Spleen (tissue), 11 donors: Measurements from ENCODE around the gene ZNF467. TPM values are rescaled to one million over a fixed set of nuclear protein-coding genes. Genes with fewer than 3 reads are reported as not detected.

Experiments used
- DNase-seq: peaks from one replicate; pipeline ENCODE4 v3.0.0-alpha.2; 2020
- H3K27ac ChIP-seq, 8 donors: fragments of 200-600 bp; sonication (generic) in 7 of 8; 1 replicate in 4 of 8; 2 replicates in 4 of 8; pipeline versions ENCODE4 v1.5.0 to v1.8.0; 2016 to 2021; ENCODE audit warnings: inconsistent platforms in 4 of 8, mild to moderate bottlenecking in 4 of 8, moderate library complexity in 1 of 8
- H3K27me3 ChIP-seq, 7 donors: fragments of 200-600 bp; sonication (generic) in 6 of 7; replicated peaks in 1 of 7; 1 replicate in 4 of 7; 2 replicates in 3 of 7; pipeline versions ENCODE4 v1.5.0 to v1.8.0; 2016 to 2021; ENCODE audit warnings: inconsistent platforms in 3 of 7, mild to moderate bottlenecking in 1 of 7
- H3K36me3 ChIP-seq, 6 donors: fragments of 200-600 bp; sonication (generic) in 5 of 6; 1 replicate in 4 of 6; 2 replicates in 2 of 6; pipeline versions ENCODE4 v1.5.0 to v1.8.0; 2016 to 2021; ENCODE audit warnings: inconsistent platforms in 2 of 6
- H3K4me1 ChIP-seq, 6 donors: fragments of 200-600 bp; sonication (generic) in 5 of 6; 1 replicate in 3 of 6; 2 replicates in 3 of 6; pipeline versions ENCODE4 v1.5.0 to v1.8.0; 2016 to 2021; ENCODE audit warnings: inconsistent platforms in 3 of 6
- H3K4me3 ChIP-seq, 8 donors: fragments of 200-600 bp; sonication (generic) in 7 of 8; 1 replicate in 4 of 8; 2 replicates in 4 of 8; pipeline versions ENCODE4 v1.5.0 to v1.8.0; 2016 to 2021; ENCODE audit warnings: inconsistent platforms in 4 of 8, mild to moderate bottlenecking in 4 of 8, moderate library complexity in 2 of 8
- H3K9me3 ChIP-seq, 8 donors: fragments of 200-600 bp; sonication (generic) in 7 of 8; 1 replicate in 4 of 8; 2 replicates in 4 of 8; pipeline versions ENCODE4 v1.5.0 to v1.8.0; 2016 to 2021; ENCODE audit warnings: inconsistent platforms in 4 of 8
- CTCF ChIP-seq, 11 experiments: fragments of 200-600 bp in 7 of 11; fragments of 450-650 bp in 4 of 11; sonication (generic) in 4 of 11; IDR thresholded peaks in 8 of 11; conservative IDR thresholded peaks in 3 of 11; 1 replicate in 7 of 11; 2 replicates in 4 of 11; pipeline versions ENCODE4 v1.4.0 to v1.8.0; 2016 to 2021; ENCODE audit warnings: antibody characterized with exemption in 11 of 11, inconsistent platforms in 4 of 11, mild to moderate bottlenecking in 1 of 11
- POLR2A ChIP-seq, 3 donors: fragments of 450-650 bp; IDR thresholded peaks; one replicate each; pipeline ENCODE4 v1.5.1; 2017; ENCODE audit warnings: antibody characterized with exemption in 3 of 3, mild to moderate bottlenecking in 1 of 3
- POLR2AphosphoS5 ChIP-seq, 3 donors: sonication (generic); formaldehyde crosslinking; IDR thresholded peaks; one replicate each; pipeline ENCODE4 v1.5.1; 2017; ENCODE audit warnings: antibody characterized with exemption in 3 of 3
- WGBS, 5 donors: extraction: QIAGEN DNeasy Blood & Tissue Kit in 3 of 5; methylation state at CpG; one replicate each; pipeline versions ENCODE4 v1.1.5 to v1.1.7; 2013 to 2018; 5-methylcytosine and 5-hydroxymethylcytosine counted together
- intact Hi-C: fragments of 100-400 bp; cut with DNase I; formaldehyde crosslinking; loops from one replicate; pipeline ENCODE4 v1.15.0; 2023; ENCODE audit warnings: low total_unique reads
- polyA plus RNA-seq, 3 donors: library from polyadenylated mRNA; stranded (reverse); fragments of 200-250 nt; gene quantifications; one replicate each; pipeline ENCODE4 v1.2.1, GENCODE V29; 2013
- total RNA-seq, 7 donors: library from RNA; depleted of rRNA in 3 of 7; stranded (reverse); fragments of >200 nt in 3 of 7; fragmentation: NEBNext Ultra II Directional in 4 of 7; extraction: Animal tissue kit (Norgen Biotek cat#: 25700) in 4 of 7; gene quantifications; one replicate each; pipeline versions ENCODE4 v1.1.0 to v1.2.1, GENCODE V29; 2016 to 2021
- donor health status: healthy with polysubstance abuse.
- donor health status: DM: no; HTN: no; CAD: no; lungs with moderate emphysema.
- donor health status: DM: no; HTN: no; CAD: no.
- donor health status: Bipolar disorder and iron deficiency.
- donor health status: healthy.
- donor health status: DM: no; HTN: no; CAD: no.
- donor health status: DM: yes; HTN: yes; CAD: no.

The ZNF467 gene
- total and polyA plus RNA-seq, 10 donors, result 6.0 to 48.5 (median 31.3) TPM

GRCh38 chr7:149808311-149808710, 34.9 kb upstream of the ZNF467 start:
- Histone ChIP-seq H3K4me1 (no peaks in the 10 kb centered on the region), H3K4me3 (no peak overlapping the region), H3K27me3 (peaks cover 0 to 17% (median 0%) of the 10 kb centered on the region in 7 donors), H3K27ac (no peak overlapping the region), H3K36me3 (no peaks in the 10 kb centered on the region), H3K9me3 (no peaks in the 10 kb centered on the region)
- 82 to 95% (median 87%) methylated on average over 3 to 10 of the region's 10 CpGs for WGBS, 5 donors
- no peak for DNase-seq
- TF ChIP-seq CTCF (IDR thresholded peaks at IDR 0.05 in 8 of 11, conservative IDR thresholded peaks at IDR 0.05 in 3 of 11), result no peak
- no peak for TF ChIP-seq POLR2A (IDR thresholded peaks at IDR 0.05)
- no peak for TF ChIP-seq POLR2AphosphoS5 (IDR thresholded peaks at IDR 0.05)
- intact Hi-C loops, result no loop called here

- 75 to 83% (median 75%) methylated on average over 11 to 16 of the region's 16 CpGs for WGBS, 5 donors
- H3K27me3 ChIP-seq, result peaks cover 0 to 17% (median 0%) of the 10 kb centered on the region in 7 donors
- intact Hi-C loops, result no loop called here
- TF ChIP-seq CTCF (IDR thresholded peaks at IDR 0.05 in 8 of 11, conservative IDR thresholded peaks at IDR 0.05 in 3 of 11) (no peak), POLR2AphosphoS5 (IDR thresholded peaks at IDR 0.05) (no peak), POLR2A (IDR thresholded peaks at IDR 0.05) (no peak)
- no peak overlapping the region for H3K27ac ChIP-seq
- no peak for DNase-seq
- no peaks in the 10 kb centered on the region for H3K36me3 ChIP-seq
- no peaks in the 10 kb centered on the region for H3K4me1 ChIP-seq
- H3K4me3 ChIP-seq, result no peak overlapping the region
- H3K9me3 ChIP-seq, result no peaks in the 10 kb centered on the region
Observed at GRCh38 chr7:149806726-149807125, 33.3 kb upstream of the ZNF467 start.

GRCh38 chr7:149804106-149804505, 30.7 kb upstream of the ZNF467 start:
- Histone ChIP-seq H3K4me3 (no peak overlapping the region), H3K36me3 (no peaks in the 10 kb centered on the region), H3K9me3 (no peaks in the 10 kb centered on the region), H3K27me3 (peaks cover 0 to 17% (median 0%) of the 10 kb centered on the region in 7 donors), H3K4me1 (no peaks in the 10 kb centered on the region), H3K27ac (no peak overlapping the region)
- 85 to 88% (median 87%) methylated on average over 9 of the region's 9 CpGs for WGBS, 5 donors
- DNase-seq, result no peak
- TF ChIP-seq POLR2A (IDR thresholded peaks at IDR 0.05) (no peak), CTCF (IDR thresholded peaks at IDR 0.05 in 8 of 11, conservative IDR thresholded peaks at IDR 0.05 in 3 of 11) (no peak), POLR2AphosphoS5 (IDR thresholded peaks at IDR 0.05) (no peak)
- intact Hi-C loops, result no loop called here

GRCh38 chr7:149803551-149804074, 30.2 kb upstream of the ZNF467 start:
- no peaks in the 10 kb centered on the region for H3K36me3 ChIP-seq
- H3K27me3 ChIP-seq, result peaks cover 0 to 17% (median 0%) of the 10 kb centered on the region in 7 donors
- no peaks in the 10 kb centered on the region for H3K4me1 ChIP-seq
- no peaks in the 10 kb centered on the region for H3K9me3 ChIP-seq
- WGBS, 5 donors, result 84 to 95% (median 86%) methylated on average over 16 to 17 of the region's 17 CpGs
- H3K4me3 ChIP-seq, result no peak overlapping the region
- TF ChIP-seq POLR2AphosphoS5 (IDR thresholded peaks at IDR 0.05), result no peak
- intact Hi-C loops, result no loop called here
- no peak overlapping the region for H3K27ac ChIP-seq
- DNase-seq, result no peak

- no peaks in the 10 kb centered on the region for H3K9me3 ChIP-seq
- no peaks in the 10 kb centered on the region for H3K36me3 ChIP-seq
- H3K27me3 ChIP-seq, result peaks cover 0 to 17% (median 0%) of the 10 kb centered on the region in 7 donors
- no peak for TF ChIP-seq POLR2AphosphoS5 (IDR thresholded peaks at IDR 0.05)
- TF ChIP-seq CTCF (IDR thresholded peaks at IDR 0.05 in 8 of 11, conservative IDR thresholded peaks at IDR 0.05 in 3 of 11), result no peak
- TF ChIP-seq POLR2A (IDR thresholded peaks at IDR 0.05), result no peak
- no peak for DNase-seq
- no peak overlapping the region for H3K4me3 ChIP-seq
- 90 to 100% (median 92%) methylated on average over 1 to 12 of the region's 12 CpGs for WGBS, 5 donors
- intact Hi-C loops, result no loop called here
- H3K27ac ChIP-seq, result no peak overlapping the region
- no peaks in the 10 kb centered on the region for H3K4me1 ChIP-seq
Observed at GRCh38 chr7:149802966-149803365, 29.6 kb upstream of the ZNF467 start.
